Activated naive CD8-positive, alpha-beta T cell treated with anti-CD3 and anti-CD28 coated beads, Interleukin-2, amount 50 U/mL, for 24 hours (primary cell): ENCODE results near the gene ITIH5.

Experiments
- ATAC-seq: fragments of 150-1000 bp; cut with Tn5 transposase; one replicate; pipeline ENCODE4 v1.10.0; 2021
- DNase-seq: peaks from one replicate; pipeline ENCODE4 v3.0.0; 2021
- H3K27ac Mint-ChIP-seq: one replicate; pipeline ENCODE4 v1.8.0; 2021; ENCODE audit warnings: mild to moderate bottlenecking, mixed read lengths
- H3K27me3 Mint-ChIP-seq: one replicate; pipeline ENCODE4 v1.8.0; 2021; ENCODE audit warnings: mixed read lengths
- H3K36me3 Mint-ChIP-seq: one replicate; pipeline ENCODE4 v1.8.0; 2021; ENCODE audit warnings: low read depth, mixed read lengths
- H3K4me1 Mint-ChIP-seq: one replicate; pipeline ENCODE4 v1.8.0; 2021; ENCODE audit warnings: mixed read lengths
- H3K4me3 Mint-ChIP-seq: one replicate; pipeline ENCODE4 v1.8.0; 2021; ENCODE audit warnings: mild to moderate bottlenecking, moderate library complexity, mixed read lengths
- H3K9me3 Mint-ChIP-seq: one replicate; pipeline ENCODE4 v1.8.0; 2021; ENCODE audit warnings: mixed read lengths

ITIH5 gene

DNA sequence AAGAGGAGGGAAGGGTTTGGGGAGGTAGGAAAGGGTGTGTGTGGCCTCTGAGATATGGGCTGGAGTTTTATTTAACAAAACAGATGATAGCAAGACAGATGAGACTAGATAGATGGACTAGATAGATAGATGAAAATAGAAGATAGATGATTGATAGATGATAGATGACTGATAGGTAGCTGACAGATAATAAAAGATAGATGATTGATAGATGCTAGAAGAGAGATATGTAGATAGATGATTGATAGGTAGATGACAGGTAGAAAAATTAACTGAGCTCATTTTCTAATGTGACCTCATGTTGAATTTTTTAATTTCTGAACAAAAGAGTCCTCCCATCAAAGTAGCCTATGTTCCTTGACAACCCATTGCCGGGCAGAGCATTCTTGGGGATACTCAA, 139.3 kb downstream of the ITIH5 start:
- Mint-ChIP-seq H3K4me3 (no peak overlapping the region), H3K36me3 (no peaks in the 10 kb centered on the region), H3K27ac (no peak overlapping the region), H3K4me1 (peaks cover 4% of the 10 kb centered on the region), H3K9me3 (no peaks in the 10 kb centered on the region), H3K27me3 (peaks cover 12% of the 10 kb centered on the region)
- no peak for DNase-seq
- no peak for ATAC-seq

DNA sequence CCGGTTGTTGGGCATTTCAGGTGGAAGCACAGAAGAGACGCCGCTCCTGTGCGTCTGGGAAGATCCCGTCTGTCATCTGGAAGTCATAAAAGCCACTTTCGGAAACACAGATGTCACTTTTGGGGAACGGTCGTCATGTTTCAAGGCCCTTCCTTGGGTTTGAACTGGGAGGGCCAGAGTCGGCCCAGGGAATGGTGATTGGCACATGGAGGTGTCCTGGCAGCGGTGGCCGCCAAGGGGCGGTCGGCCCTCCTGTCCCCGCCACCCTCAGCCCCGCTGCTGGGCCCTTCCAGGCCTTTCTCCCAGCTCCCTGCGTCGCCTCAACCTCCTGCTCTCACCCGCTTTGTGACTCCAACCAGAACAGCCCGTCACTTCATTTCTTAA, 140.8 kb downstream of the ITIH5 start:
- H3K27ac Mint-ChIP-seq, result no peak overlapping the region

DNA sequence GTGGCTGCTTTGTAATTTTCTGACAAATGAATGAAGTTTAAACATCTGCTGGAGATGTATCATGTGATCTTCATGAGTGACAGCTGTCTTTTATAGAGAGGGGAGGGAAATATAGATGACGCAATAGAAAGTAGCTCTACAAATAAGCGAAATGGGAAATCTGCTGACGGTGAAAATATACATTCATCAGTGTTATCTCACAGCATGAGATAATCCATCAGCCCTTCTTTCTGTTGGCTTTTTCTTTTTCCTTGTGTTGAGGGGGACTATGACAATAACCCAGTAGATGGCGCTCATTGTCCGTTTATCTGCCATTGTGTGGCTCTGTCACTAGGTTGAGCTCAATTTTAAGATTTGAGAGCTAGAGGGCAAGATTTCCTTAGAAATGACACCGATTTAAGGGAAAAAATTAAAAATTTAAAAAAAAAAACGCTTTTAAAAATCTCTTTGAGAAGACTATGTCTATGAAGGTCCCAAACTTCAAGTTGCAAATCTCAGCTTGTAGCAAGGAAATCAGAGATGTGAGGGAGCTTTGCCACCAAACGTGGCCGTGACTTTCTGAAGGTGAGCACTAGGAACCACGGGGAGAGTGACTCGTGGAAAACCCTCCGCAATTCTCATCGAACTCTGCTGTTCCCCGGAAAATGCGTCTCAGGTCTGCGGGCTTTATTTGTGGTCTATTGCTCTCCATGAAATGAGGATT, 141.3 kb downstream of the ITIH5 start:
- no peaks in the 10 kb centered on the region for H3K36me3 Mint-ChIP-seq
- DNase-seq (peak; percentile 62), ATAC-seq (peak; percentile 78)
- H3K4me3 Mint-ChIP-seq, result no peak overlapping the region
- H3K27ac Mint-ChIP-seq, result no peak overlapping the region
- H3K9me3 Mint-ChIP-seq, result no peaks in the 10 kb centered on the region
- peaks cover 4% of the 10 kb centered on the region for H3K27me3 Mint-ChIP-seq
- H3K4me1 Mint-ChIP-seq, result peaks cover 4% of the 10 kb centered on the region

More for the DNA sequence above, 140.8 kb downstream of the ITIH5 start:
- H3K27me3 Mint-ChIP-seq, result peaks cover 7% of the 10 kb centered on the region
- no peak overlapping the region for H3K4me3 Mint-ChIP-seq
- H3K4me1 Mint-ChIP-seq, result peaks cover 4% of the 10 kb centered on the region
- ATAC-seq (no peak), DNase-seq (no peak)
- no peaks in the 10 kb centered on the region for H3K9me3 Mint-ChIP-seq
- H3K36me3 Mint-ChIP-seq, result no peaks in the 10 kb centered on the region

DNA sequence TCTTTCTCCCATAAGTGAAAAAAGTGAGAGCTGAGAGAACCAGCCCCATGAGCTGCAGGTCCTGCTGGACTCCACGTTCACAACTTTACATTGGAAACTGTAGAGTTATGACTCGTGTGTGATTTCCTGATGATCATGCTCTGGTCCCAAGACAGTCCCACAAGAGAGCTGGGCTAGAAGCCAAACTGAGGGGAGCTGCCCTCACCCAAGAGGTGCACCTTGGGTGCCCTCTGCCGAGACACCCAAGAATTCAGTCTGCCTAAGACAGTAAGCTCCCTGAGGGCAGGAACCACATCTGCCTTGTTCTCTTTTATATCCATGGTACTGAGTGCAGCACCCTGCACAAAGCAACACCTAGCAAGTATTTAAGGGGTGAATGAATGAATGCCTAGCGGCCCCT, 143.1 kb downstream of the ITIH5 start:
- no peak overlapping the region for H3K27ac Mint-ChIP-seq
- no peaks in the 10 kb centered on the region for H3K36me3 Mint-ChIP-seq

DNA sequence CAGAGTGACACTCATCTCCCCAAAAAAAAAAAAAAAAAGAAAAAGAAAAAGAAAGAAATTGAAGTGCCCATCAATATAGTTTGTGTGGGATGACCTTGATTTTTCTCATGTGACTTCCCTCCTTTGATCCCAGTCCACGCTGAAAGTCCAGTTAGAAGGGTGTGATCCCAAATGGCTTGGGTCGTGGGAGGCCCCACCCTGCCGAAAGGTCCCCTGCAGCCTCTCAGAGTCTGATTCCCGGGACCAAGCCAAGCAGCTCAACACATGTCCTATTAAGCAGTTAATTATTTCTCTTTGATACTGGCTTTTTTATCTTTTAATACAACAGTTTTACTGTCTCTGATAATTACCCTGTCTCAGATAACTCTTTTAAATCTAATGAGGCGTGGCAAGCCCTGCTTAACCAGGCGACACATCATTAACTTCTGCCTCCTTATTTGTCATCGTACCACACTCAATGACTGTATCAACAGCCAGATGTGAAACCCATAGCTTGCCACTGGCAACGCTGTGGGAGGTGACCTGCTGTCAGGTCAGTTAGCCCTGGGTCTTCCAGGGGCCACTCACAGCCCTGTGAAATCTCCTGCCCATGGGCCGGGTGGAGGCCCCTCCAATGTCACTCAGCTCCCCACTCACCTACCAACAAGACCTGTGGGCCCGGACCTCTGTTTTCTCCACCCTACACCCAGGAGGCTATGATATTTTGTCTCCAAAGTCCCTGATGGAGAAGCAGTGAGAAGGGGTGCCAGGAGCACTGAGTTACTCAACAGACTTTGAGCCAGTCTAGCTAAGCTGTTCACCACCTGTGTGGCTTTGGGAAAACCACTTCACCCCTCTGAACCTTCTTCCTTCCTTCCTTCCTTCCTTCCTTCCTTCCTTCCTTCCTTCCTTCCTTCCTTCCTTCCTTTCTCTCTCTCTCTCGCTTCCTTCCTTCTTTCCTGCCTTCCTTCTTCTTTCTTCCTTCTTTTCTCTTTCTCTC, 146.0 kb downstream of the ITIH5 start:
- Mint-ChIP-seq H3K27me3 (no peaks in the 10 kb centered on the region), H3K27ac (no peak overlapping the region), H3K36me3 (no peaks in the 10 kb centered on the region), H3K9me3 (no peaks in the 10 kb centered on the region), H3K4me3 (no peak overlapping the region), H3K4me1 (peaks cover 4% of the 10 kb centered on the region)
- DNase-seq (no peak), ATAC-seq (peak; percentile 25)

More for the DNA sequence above, 143.1 kb downstream of the ITIH5 start:
- ATAC-seq (no peak), DNase-seq (no peak)
- H3K4me1 Mint-ChIP-seq, result peaks cover 4% of the 10 kb centered on the region
- H3K4me3 Mint-ChIP-seq, result no peak overlapping the region
- H3K9me3 Mint-ChIP-seq, result no peaks in the 10 kb centered on the region
- peaks cover 2% of the 10 kb centered on the region for H3K27me3 Mint-ChIP-seq

DNA sequence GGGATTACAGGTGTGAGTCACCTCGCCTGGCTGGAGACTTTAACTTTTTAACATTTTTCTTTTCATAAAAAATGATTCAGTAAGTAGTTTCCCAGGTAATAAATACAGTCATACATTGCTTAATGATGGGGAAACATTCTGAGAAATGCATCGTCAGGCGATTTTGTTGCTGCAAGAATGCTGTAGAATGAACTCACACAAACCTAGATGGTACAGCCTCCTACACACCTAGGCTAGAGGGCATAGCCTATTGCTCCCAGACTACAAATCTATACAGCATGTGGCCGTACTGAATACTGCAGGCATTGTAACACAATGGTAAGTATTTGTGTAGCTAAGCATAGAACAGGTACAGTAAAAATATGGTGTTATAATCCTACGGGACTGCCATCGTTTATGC, 147.4 kb downstream of the ITIH5 start:
- DNase-seq, result no peak
- H3K9me3 Mint-ChIP-seq, result no peaks in the 10 kb centered on the region
- H3K4me3 Mint-ChIP-seq, result no peak overlapping the region
- no peaks in the 10 kb centered on the region for H3K27me3 Mint-ChIP-seq
- H3K4me1 Mint-ChIP-seq, result peaks cover under 1% of the 10 kb centered on the region
- no peak for ATAC-seq
- H3K36me3 Mint-ChIP-seq, result no peaks in the 10 kb centered on the region
- no peak overlapping the region for H3K27ac Mint-ChIP-seq

DNA sequence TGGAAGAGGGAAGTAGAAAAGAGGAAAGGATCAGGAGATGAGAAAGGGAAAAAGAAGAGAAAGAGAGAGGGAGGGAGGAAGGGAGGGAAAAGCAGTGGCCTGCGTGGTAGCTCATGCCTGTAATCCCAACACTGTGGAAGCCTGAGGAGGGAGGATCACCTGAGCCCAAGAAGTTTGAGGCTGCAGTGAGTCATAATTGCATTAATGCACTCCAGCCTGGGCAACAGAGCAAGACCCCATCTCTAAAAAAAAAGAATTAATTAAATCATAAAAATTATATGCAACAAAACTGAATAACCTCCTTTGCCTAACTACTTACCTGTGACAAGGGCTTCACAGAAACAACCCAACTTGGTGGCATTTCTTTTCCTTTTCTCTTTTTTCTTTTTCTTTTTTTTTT, 148.1 kb downstream of the ITIH5 start:
- ATAC-seq (no peak), DNase-seq (no peak)
- H3K4me3 Mint-ChIP-seq, result no peak overlapping the region
- H3K27ac Mint-ChIP-seq, result no peak overlapping the region
- no peaks in the 10 kb centered on the region for H3K36me3 Mint-ChIP-seq
- H3K4me1 Mint-ChIP-seq, result peaks cover 4% of the 10 kb centered on the region
- H3K9me3 Mint-ChIP-seq, result no peaks in the 10 kb centered on the region
- H3K27me3 Mint-ChIP-seq, result no peaks in the 10 kb centered on the region

DNA sequence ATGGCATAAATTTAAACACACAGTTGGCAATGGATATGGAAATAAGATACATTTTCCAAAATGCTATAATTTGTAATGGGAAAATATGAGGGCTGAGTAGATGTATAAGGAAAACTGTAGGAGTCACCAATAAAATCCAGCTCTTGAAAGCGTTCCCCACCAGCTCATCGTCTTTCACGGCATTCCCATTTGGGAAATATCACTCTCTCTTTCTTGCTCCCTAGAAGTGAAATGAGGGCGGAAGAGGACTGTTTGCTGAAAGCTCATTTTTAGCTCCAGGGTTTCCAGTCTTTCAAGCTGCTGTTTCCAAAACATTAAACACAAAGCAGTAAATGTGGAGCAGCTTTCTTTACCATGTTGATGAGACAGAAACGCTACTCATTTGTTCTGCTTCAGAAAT, 151.3 kb downstream of the ITIH5 start:
- H3K36me3 Mint-ChIP-seq, result no peaks in the 10 kb centered on the region
- H3K27ac Mint-ChIP-seq, result no peak overlapping the region
- H3K4me3 Mint-ChIP-seq, result no peak overlapping the region
- H3K27me3 Mint-ChIP-seq, result no peaks in the 10 kb centered on the region
- peaks cover 6% of the 10 kb centered on the region for H3K9me3 Mint-ChIP-seq
- ATAC-seq (no peak), DNase-seq (no peak)
- H3K4me1 Mint-ChIP-seq, result peaks cover 15% of the 10 kb centered on the region

DNA sequence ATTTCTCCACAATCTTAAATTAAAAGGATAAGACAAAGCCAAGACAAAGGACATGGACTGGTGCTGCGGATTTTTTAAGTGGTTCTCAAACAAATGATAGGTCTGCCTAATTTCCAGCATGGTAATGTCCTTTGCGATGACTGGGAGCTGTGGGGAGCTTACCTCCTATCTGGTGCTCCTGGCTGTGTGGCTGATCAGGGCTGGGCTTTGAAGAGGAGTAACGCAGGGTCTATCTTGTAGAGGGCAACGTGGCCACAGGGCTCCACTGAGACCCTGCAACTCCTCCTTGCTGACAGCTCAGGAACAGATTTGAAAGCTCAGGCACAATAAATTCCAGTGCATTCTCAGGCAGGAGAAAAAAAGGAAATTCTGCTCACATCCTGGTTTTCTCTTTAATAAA, 152.8 kb downstream of the ITIH5 start:
- Mint-ChIP-seq H3K4me1 (peaks cover 15% of the 10 kb centered on the region), H3K27ac (no peak overlapping the region), H3K9me3 (peaks cover 18% of the 10 kb centered on the region)

DNA sequence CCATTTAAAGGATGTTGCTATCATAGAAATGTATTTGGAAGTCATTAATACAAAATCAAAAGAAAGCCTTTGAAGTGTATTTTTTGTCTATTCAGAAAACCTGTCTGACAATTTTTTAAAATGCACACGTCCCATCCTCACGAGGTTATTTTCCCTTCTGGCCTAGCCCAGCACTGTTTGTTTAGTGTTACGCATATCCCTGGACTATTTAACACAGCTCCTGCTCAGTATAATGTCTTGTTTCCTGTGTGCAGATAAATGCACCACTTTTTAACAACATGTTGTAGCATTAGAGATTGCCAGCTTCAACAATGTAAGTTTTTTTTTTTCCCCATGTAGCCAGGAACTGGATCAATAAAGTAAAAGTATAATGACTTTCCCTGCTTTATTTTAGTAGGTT, 153.3 kb downstream of the ITIH5 start:
- DNase-seq (no peak), ATAC-seq (no peak)
- Mint-ChIP-seq H3K4me3 (no peak overlapping the region), H3K9me3 (peaks cover 22% of the 10 kb centered on the region), H3K27me3 (no peaks in the 10 kb centered on the region), H3K4me1 (peaks cover 20% of the 10 kb centered on the region), H3K27ac (peak overlapping the region; percentile 65), H3K36me3 (peaks cover 12% of the 10 kb centered on the region)

More for the DNA sequence above, 152.8 kb downstream of the ITIH5 start:
- Mint-ChIP-seq H3K4me3 (no peak overlapping the region), H3K36me3 (peaks cover 8% of the 10 kb centered on the region), H3K27me3 (no peaks in the 10 kb centered on the region)
- DNase-seq (no peak), ATAC-seq (no peak)

DNA sequence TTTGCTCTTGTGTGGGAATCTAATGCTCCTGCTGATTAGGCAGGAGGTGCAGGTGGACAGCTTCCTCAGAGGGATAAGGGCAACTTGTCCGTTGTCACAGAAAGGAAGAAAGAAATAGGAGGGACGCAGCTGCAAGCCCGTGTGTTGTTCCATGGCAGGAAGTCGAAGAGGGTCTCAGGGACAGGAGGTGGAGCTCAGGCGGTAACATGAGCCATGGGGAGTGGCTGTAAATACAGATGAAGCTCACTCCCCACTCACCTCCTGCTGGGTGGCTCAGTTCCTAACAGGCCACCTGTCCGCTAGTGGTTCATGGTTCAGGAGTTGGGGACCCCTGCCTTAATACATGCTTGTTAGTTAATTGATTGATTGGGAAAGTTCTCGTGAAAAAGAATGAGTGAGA, 154.3 kb downstream of the ITIH5 start:
- Mint-ChIP-seq H3K36me3 (peaks cover 12% of the 10 kb centered on the region), H3K27ac (peak overlapping the region; percentile 69), H3K9me3 (peaks cover 23% of the 10 kb centered on the region), H3K4me3 (no peak overlapping the region), H3K4me1 (peaks cover 27% of the 10 kb centered on the region), H3K27me3 (no peaks in the 10 kb centered on the region)
- DNase-seq (no peak), ATAC-seq (peak; percentile 36)

DNA sequence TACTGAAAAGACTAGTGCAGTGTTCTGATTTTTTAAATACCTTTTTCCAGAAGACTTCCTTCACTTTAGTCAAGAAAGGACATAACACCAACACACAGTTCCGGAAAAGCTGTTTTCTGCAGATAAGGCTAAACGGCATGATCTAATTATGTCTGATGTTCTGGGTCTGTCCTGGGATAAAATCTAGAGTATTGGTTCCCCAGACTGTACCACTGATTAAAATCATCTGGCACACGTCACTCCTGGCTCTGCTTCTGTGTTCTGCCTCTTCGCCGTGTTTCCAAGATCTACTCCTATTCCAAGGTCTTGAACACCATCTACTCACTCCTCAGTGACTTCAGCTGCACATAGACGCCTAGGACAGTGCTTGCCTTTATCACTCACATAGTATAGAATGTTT, 155.2 kb downstream of the ITIH5 start:
- Mint-ChIP-seq H3K36me3 (peaks cover 12% of the 10 kb centered on the region), H3K9me3 (peaks cover 25% of the 10 kb centered on the region), H3K4me3 (no peak overlapping the region), H3K27me3 (no peaks in the 10 kb centered on the region), H3K27ac (no peak overlapping the region), H3K4me1 (peaks cover 34% of the 10 kb centered on the region)
- DNase-seq (no peak), ATAC-seq (no peak)
